NCI-H2107 (cell line): ENCODE data around the gene NSUN2.
A peak's percentile ranks its signal among the peaks of the same experiment; 100 is the strongest.
"Not testable (repeated sequence)": the region's sequence is repeated elsewhere in the genome, so short reads cannot be mapped to it uniquely, and the experiment has no call there.

ENCODE experiments used
- DNase-seq: peaks from one replicate; lab custom pipeline; 2025; lab: John Stamatoyannopoulos, UW

Gene NSUN2

DNA sequence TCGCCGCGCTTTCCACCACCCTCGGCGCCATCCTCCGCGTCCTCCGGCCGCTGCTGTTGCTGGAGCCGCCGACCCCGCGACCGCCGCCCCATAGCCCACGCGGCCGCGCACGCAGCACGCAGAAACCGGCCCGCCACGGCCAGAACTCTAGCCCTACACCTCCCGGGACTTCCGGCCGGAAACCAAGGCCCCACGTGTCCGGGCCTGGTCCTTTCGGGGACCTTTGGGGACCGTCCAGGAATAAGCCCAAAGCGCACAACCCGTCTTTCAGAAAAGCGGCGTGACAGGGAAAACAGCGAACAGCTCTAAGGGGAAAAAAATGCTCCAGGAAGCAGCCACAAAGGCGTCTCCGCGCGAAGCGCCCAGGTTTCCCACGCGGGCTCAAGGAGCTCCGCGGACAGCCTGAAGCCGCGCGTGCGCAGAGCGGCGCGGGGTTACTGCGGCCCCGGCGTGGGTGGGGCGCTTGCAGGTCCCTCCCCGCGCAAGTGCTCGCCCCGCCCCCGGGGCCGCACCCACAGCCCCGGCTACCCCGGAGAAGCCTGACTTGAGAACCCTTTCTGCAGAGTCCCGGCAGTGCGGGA lies at the start of gene NSUN2, which contains the start of gene SRD5A1:
TSS of gene NSUN2 (minus strand) at position 157 of the 581 bp plus-strand sequence. CDS start at position 92, 65 bp downstream.
TSS of gene SRD5A1 (plus strand) at position 553 of the 581 bp plus-strand sequence. CDS start 137 bp downstream, outside the sequence.
- peak; percentile 88 for DNase-seq

DNA sequence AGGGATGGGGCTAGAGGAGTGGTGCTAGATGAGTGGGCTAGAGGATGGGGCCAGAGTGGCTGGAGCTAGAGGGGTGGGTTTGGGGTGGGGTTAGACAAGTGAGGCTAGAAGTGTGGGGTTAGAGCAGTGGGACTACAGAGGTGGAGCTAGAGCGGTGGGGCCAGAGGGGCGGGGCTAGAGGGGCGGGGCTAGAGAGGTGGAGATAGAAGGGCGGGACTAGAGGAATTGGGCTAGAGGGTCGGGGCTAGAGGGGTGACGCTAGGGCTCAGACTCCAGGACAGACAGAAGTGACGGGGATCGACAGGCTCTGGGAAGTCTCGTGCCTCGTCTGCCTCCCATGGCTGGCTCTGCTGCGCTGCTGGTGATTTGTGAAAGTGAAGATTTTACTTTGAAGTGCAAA lies 49.4 kb upstream of the NSUN2 start:
- DNase-seq = no peak

DNA sequence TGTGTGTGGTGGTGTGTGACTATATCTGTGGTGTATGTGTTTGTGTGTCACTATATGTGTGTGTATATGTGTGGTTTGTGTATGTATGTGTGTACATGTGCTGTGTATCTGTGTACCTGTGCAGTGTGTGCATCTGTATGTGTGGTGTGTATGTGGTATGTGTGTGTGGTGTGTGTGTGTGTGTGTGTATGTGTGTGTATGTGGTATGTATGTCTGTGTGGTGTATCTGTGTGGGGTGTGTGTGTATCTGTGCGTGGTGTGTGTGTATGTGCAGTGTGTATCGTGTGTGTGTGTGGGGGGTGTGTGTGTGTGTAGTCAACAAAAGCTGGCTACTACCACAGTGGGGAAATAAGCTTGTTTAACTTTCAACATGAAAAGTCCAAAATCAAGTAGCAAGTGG lies 48.8 kb upstream of the NSUN2 start:
- no peak for DNase-seq

DNA sequence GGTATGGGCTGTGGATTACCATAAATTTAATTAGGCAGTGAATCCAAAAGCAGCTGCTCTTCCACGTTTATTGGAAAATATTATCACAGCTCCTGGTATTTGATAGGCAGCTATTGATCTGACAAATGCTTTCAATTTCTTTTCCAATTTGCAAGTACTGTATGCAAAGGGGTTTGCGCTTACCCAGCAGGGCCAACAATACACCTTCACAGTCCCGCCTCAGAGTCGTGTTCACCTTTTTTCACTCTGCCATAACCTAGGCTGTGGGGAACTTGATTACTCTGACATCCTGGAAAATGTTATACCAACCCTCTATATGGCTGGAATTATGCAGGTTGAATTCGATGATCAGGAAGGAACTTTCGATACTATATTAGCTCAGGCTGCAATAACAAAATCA lies 48.1 kb upstream of the NSUN2 start:
- DNase-seq = no peak

DNA sequence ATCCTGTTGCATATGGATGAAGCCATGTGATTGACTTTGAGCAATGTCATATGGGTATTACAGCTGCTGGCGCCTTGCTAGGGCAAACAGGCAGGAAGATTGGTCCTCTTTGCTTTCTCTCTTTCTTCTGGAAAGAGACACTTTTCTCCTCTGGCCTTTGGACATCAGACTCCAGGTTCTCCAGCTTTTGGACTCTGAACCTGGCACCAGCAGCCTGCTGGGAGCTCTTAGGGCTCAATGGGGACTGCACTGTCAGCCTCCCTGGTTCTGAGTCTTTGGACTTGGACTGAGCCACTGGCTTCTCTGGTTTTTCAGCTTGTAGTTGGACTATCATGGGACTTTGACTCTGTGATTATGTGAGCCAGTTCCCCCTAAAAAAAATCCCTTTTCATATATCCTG lies 45.5 kb upstream of the NSUN2 start:
- no peak for DNase-seq

DNA sequence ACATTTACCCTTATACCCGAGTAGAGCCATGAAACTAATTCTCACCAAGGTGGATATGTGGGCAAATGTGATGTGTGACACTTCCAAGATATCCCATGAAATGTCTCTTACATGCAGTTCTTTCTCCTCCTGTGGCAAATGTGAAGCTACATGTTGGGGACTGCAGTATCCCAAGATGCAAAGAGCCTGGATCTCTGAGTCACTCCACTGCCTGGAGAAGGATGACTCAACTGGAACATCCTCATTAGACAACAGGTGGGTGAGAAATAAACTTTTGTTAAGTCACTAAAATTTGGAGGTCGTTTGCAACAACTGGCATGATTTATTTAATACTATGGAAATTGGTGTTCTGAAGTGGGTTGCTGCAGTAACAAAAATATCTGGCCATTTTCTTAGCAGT lies 43.9 kb upstream of the NSUN2 start:
- no peak for DNase-seq

DNA sequence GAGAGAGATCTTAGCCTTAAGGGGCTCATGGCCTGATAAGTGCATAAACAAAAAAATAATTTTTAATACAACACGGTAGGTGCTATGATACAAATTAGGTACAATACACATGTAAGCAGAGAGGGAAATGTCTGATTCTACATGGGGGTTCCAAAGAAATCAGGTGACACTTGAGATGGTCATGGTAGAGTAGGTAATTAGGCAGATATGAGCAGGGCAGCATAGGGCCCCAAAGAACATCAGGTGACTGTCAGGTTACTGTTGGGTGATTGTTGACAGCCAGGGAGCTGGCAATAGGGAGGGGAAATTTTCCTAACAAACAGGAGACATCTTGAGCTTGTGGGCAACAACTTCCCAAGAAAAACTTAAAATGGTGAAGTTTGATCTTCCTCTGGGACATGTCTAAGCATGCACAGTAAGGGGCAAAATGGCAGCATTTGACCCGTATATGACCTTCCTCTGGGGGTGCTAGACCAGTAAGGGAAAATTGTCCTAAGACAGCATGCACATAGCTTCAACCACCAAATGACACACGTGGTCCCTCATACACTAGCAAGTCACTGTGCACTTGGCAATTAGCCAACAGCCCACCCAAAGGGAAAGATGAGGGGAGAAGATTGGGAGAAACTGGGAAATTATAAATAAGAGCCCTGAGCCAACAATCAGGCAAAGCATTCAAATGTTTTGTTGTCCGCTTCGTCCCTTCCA lies 43.1 kb upstream of the NSUN2 start:
- no peak for DNase-seq

DNA sequence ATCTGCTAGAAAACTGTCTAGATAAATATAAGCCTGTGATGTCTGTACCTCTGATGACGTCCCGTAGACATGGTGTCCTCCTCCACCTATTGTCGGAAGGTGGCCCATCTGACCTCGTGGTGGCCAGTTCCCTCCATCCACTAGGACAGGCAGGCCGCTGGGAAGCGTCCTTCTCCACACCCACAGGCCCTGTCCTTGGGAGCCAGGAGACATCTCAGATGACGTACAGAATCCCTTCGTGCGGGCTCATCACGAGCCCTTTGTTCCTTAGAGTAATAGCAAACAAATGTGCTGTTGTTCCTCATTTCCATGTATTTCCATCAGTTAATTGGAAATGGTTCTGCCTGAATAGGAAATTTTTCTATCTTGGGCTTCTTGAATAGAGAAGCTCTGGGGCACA lies 42.0 kb upstream of the NSUN2 start:
- no peak for DNase-seq

DNA sequence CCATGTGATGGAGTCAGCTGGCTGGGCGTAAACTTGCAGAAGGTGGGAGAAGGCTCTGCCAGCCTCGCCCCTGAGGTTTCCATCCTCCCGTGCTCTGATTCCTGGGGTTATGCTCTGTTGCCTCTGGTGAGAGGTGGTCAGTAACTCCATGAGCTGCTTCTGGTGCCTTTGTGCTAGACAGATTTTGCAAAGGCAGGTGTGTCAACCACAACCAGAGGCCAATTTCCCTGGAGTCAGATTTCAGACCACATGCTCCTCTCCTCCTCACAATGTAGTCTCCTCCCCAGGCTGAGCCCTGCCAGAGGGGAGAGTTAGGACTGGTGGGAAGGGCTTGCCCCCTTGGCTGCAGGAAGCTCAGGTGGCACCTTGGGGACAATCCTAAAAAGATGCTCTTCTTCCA lies 41.6 kb upstream of the NSUN2 start:
- DNase-seq = peak; percentile 92

DNA sequence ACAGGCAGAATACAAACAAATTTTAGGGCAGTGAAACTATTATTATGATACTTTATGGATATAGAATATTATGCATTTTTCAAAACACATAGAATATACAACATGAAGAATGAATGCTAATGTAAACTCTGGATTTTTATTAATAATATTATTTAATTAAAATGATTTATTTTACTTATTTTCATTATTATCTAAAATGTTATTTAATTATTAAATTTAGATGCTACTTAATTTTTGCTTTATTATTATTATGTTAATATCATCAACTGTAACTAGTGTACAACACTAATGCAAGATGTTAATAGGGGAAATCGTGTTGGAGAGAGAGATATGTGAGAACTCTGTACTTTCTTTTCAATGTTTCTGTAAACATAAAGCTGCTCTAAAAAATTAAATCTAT lies 41.1 kb upstream of the NSUN2 start:
- no peak for DNase-seq

DNA sequence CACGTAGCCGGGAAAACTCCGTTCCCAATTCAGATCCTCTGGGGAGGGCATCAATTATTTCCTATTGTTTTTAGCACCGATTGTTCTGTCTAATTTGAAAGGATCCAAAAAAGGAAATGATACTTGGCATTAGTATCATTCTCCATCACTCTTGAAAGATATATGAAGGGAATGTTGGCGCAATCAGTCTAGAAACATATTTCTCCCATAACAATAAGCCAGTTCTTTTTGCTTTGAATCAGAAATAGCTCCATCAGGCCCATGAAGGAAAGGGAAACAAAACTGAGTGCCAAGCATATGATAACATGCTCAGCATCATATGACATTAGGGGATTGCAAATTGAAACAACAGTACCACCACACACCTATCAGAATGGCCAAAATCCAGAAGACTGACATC lies 40.2 kb upstream of the NSUN2 start:
- no peak for DNase-seq

DNA sequence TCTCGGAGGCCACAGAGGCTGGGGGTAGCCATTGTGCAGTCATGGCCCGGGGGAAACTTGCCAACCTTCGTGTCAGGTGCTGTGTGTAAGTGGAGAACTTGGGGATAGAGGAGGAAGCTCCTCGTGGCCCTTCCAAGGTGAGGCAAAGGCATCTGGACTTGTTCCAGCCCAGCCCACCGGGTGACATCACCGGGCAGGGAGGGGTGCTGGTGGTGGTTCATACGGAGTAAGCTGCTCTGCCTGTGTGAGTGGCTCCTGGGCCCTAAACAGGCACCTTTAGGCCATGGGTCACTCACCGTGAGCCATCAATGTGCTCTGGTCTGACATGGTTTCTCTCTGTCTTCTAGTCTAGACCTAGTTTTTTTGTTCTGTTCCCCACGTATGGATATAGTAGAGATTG lies 35.9 kb upstream of the NSUN2 start:
- DNase-seq = not testable (repeated sequence)

DNA sequence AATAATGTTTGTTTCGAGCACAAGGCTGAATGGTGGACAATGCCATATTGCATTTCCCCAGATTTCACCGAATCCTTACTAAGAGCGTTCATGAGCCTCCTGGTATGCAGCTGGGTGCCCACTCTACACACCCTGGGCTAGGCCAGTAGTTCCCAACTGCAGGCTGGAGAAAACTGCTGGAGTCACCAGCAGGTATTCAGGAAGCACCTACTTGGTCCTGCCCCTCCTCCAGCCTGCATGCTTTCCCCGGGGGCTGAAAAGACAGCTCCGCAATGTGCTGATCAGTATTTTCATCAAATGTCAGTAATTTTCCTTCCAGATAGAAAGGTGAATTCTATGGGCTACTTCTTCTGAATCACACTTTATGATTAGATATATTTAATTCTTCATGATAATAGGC lies 34.8 kb upstream of the NSUN2 start:
- DNase-seq = no peak

DNA sequence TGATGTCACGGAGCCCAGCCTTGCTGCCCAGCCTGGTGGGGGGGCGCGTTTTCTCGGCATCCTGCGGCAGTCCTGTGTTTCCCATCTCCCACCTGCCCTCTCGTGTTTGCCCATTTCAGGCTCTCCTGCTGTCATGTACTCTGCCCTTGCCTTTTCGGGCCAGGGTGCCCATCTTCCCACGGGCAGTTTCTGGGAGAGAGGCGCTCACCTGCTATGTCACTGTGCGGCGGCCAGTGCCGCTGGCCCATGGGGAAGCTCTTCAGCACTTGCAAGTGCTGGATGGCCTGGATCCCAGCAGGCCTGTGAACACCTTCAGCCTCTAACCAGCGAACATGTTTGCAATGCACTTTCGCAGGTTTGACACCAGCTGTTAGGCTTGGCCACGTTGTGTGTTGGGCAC lies 33.9 kb upstream of the NSUN2 start:
- no peak for DNase-seq

DNA sequence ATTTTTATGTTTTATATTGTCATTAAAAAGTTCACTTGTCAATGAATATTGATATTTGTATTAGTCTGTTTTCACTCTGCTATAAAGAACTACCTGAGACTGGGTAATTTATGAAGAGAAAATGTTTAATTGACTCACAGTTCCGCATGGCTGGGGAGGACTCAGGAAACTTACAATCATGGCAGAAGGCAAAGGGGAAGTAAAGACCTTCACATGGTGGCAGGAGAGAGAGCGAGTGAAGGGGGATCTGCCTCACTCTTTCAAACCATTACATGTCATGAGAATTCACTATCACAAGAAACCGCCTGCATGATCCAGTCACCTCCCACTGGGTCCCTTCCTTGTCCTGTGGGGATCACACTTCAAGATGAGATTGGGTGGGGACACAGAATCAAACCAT lies 27.8 kb upstream of the NSUN2 start:
- no peak for DNase-seq

DNA sequence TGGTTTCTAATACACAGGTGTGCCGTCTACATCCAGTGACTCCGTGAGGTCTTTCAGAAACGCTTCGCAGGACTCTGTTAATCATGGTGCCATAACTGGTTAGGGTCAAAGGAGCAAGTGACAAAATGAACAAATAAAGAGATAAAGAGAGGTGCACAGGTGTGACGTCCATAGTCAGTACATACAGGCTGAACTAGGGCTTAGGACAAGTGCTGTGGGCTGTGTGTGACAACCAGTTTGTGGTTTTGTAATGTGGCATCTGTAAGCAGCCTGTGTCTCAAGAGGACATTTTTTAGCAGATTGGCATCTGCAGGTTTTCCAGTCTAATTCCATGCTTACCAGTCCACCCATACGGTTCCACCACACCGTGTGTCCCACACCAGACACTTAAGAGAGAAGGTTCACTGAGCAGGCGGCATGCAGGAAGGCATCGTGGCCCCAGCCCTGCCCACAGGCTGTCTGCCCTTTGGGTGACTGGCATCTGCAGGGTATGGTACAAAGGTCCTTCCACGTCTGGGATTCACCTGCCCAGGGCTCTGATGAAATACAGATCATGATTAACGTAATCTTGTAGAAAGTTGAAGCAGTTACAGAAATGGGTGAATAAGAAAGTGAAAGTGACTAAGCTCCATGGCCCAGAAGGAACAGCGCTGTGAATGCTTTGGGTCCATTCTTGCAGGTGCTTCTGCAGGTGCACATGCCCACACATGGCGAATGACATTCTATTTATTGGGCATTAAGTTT lies 27.3 kb upstream of the NSUN2 start:
- no peak for DNase-seq

DNA sequence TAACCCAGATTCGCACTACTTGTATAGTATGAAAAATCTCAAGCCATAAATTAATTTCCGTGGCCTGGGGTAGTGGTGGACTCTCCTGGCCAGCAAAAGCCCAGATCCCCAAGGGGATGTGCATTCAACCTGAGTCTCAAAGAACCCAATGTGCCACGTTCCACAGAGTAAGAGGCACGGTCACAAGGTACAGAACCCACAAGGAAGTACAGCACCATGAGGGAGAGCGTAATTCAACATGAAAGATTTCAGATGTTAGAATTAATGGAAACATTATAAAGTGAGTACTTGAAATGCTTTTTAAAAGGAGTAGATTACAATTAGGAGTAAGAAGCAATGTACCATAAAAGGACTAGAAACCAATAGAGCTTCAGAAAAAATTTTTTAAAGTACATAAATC lies 23.8 kb upstream of the NSUN2 start:
- no peak for DNase-seq

DNA sequence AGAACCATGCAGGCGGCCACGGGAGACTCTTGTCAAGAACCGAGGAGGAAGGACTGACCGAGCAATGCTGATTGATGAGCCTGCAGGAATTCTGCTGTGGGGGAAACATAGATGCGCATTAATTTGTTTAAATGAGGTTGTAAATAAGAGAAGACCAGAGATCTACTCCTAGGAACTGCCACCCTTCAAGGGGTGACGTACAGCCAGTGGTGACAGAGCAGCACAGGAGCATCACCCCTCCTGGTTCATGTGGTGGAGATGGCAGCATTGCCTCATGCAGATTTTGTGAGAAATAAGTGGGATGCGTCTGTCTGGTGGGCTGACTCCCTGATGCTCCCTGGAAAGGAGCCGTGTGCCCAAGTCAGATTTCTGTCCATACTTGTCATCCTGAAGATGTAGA lies 22.6 kb upstream of the NSUN2 start:
- DNase-seq = no peak

DNA sequence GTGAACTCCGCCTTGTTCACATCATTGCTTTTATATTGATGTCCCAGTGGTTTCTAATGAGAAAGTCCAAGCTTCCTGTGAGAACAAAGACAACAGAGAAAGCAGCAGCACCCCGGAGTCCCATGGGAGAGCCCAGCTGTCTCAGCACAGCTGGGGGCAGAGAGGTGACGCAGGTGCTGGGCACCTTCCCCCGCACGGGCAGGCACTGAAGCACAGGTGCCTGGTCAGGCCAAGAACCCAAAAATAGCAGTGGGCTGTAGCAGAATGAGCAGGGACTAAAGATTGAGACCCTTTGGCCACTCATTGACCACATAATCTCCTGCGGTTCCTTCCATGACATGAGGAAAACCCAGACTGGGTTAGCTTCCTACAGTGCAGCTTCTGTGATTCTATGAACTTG lies 19.2 kb upstream of the NSUN2 start:
- DNase-seq = peak; percentile 20

DNA sequence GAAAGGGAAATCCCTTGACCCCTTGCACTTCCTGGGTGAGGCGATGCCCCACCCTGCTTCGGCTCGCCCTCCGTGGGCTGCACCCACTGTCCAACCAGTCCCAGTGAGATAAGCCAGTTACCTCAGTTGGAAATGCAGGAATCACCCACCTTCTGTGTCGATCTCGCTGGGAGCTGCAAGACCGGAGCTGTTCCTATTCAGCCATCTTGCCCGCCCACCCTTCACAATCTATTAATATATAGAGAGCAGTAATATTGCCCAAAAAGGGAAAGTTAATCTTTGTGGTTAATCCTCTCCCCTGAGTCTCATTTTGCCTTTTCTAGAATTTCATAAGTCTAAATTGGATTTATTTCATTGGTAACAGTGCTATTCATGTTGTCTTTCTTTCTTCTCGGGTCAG lies 16.8 kb upstream of the NSUN2 start:
- no peak for DNase-seq

DNA sequence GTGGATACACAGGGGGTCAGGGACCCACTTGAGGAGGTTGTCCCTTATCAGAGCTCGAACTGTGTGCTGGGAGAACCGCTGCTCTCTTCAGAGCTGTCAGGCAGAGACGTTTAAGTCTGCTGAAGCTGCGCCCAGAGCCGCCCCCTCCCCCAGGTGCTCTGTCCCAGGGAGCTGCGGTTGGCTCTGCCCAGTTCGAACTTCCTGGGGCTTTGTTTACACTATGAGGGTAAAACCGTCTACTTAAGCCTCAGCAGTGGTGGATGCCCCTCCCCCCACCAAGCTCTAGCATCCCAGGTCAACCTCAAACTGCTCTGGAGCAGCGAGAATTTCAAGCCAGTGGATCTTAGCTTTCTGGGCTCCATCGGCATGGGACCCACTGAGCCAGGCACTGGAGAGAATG lies 16.3 kb upstream of the NSUN2 start:
- DNase-seq = no peak

DNA sequence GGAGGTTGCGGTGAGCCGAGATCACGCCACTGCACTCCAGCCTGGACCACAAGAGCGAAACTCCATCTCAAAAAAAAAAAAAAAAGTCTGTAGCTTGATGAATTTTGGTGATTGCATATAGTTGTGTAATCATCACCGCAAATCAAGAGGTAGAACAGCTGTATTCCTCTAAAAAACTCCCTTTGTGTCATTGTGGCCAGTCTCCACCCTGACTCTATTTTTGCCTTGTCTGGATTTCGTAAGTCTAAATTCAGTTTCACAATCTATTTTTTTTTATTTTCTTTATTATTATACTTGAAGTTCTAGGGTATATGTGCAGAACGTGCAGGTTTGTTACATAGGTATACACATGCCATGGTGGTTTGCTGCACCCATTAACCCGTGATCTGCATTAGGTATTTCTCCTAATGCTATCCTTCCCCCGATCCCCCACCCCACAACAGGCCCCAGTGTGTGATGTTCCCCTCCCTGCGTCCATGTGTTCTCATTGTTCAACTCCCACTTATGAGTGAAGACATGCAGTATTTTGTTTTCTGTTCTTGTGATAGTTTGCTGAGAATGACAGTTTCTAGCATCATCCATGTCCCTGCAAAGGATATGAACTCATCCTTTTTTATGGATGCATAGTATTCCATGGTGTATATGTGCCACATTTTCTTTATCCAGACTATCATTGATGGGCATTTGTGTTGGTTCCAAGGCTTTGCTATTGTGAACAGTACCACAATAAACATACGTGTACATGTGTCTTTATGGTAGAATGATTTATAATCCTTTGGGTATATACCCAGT lies 12.9 kb upstream of the NSUN2 start:
- DNase-seq = not testable (repeated sequence)
